ENCODE results near the gene PRIM1.
"Not testable (repeated sequence)": the region's sequence is repeated elsewhere in the genome, so short reads cannot be mapped to it uniquely, and the experiment has no call there.

Gene PRIM1

DNA sequence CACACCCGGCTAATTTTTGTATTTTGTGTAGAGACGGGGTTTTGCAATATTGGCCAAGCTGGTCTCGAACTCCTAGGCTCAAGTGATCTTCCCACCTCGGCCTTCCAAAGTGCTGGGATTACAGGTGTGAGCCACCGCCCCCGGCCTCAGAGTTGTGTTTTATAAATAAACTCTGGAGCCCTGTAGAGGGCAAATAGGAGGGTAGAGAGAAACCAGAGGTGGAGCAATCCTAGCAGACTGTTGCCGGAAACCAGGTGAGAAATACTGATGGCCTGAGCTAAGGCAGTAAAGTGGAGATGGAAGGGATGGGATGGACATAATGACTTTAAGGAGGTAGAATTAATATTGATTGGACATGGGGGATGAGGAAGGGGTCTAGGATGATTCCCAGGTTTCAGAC lies 8.3 kb upstream of the PRIM1 start:
- DNase-seq (ENCODE audit: low read depth in 2 of 2): no peak

DNA sequence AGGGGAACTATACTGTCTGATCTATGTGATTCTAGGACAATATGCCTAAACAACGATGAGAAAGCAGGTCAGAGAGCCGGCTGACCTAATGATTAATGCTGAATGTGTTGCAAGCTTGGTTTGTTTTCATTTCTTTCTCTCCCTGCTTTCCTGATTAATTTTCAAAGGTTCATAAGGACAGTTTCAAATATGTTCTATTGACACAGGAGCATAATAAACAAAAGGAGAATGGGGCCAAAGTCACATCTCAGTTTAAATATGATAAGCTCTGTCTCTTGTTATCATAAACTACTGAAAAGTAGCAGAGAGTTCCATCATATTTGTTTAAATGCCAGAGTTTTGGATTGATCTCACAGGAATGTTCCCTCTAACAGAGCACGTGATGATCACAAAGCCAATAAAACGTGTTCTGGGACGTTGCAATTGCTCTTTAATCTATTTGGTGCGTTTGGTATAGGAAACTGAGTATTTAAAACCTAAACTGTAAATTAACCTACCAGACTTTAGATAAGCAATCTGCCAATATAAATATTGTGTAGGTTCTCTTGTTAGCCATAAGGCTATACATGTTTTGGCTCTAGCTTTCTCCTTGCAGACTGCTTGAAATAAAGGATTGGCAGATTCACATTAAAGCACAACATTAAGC lies 7.3 kb upstream of the PRIM1 start:
- no peak for DNase-seq (ENCODE audit: low read depth in 2 of 2)

DNA sequence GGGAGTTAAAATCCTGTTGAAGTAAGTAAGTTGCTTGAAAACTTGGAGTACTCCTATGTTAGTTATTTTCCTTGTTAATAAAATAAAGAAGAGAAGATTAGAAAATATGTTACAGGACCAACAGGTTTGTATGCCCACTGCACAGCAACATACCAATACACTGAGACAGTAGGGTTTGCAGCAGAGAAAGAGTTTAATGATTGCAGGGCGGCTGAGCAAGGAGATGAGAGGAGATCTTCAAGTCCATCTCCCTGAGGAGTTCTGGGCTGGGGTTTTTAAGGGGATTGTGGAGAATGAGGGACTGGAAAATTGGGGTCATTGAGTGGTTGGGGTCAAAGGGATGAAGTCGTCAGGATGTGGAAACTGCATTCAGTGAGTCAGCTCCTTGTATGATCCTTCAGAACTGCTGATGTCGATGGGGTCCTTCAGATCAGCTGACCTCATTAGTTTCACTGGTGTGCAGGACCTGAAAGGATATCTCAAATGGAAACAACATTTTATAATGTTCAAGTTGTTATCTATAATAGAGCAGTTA lies 6.7 kb upstream of the PRIM1 start:
- no peak for DNase-seq (ENCODE audit: low read depth in 2 of 2)

DNA sequence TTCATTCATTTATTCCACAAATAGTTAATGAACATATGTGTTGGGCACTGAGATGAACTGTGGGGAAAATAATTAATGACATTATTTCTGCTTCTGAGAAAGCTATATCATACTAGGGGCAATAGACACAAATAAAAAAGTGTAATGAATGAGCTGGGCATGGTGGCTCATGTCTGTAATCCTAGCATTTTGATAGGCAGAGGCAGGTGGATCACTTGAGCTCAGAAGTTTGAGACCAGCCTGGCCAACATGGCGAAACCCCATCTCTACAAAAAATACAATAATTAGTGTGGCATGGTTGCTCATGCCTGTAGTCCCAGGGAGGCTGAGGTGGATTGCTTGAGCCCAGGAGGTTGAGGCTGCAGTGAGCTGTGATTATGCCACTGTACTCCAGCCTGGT lies 5.8 kb upstream of the PRIM1 start:
- DNase-seq (ENCODE audit: low read depth in 2 of 2): not testable (repeated sequence)

DNA sequence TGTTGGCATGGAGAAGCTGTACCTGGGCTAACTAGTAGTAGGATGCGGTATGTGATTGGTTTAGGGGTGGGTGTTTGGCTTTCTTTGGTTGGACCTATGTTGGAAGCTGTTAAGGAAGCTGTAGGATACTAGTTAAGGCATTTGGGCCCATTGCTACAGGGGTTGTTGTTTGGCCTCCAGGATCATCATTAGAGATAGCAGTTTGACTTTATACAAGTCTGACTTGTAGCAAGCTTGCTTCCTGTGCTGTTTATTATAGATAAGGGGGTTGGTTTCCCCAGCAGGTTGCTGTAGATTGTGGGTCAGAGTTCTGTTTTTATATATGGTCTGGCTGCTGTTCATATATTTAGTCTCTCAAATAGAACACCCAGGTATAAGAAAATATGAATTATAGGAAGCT lies 1.4 kb upstream of the PRIM1 start:
- DNase-seq (ENCODE audit: low read depth in 2 of 2): no peak

DNA sequence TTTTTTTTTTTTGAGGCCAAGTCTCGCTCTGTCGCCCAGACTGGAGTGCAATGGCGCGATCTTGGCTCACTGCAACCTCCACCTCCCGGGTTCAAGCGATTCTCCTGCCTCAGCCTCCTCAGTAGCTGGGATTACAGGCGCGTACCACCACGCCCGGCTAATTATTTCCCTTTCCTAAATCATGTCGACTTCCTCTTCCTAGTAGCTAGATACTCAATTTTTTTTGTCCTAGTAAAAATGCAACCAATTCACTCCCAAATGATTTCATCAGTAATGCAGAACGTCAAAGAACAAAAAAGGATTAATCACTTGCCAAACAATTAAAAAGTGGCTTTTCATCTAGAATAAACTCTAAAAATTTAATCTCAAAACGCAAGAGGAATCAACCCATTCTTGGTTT lies 1.5 kb downstream of the PRIM1 start:
- DNase-seq (ENCODE audit: low read depth in 2 of 2): not testable (repeated sequence)

DNA sequence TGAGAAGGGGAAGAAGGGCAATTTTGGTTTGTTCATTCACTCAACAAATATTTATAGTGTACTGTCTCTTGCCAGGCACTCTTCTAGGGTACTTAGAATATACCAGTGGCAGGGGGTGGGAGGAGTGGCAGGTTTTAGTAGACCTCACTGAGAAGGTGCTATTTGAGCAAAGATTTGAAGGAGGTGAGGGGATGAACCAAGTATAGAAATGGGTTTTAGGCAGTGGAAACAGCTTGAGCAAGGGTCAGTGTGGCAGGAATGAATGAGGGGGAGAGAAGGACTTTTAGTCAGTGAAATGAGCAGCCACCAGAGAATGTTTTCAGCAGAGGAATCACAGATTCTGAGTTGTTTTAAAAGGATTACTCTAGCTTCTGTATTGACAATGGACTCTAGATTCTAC lies 2.3 kb downstream of the PRIM1 start:
- DNase-seq (ENCODE audit: low read depth in 2 of 2): no peak

DNA sequence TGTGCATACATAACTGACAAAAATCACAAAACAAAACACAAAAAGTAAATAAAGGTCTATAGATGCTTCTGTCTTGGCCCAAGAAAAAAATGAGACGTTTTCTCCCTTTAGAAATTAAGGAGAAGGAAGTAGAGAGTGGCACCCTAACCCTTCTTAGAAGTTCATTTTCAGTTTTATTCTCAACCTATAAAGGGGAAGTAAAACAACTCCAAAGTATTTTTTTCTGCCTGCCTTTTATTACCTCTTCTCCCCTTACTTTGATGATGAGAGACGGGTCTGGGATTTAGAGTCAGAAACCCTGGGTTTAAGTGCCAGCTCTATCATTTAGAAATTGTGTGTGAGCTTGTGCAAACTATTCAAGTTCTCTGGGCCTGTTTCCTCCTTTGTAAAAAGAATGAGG lies 2.8 kb downstream of the PRIM1 start:
- no peak for DNase-seq (ENCODE audit: low read depth in 2 of 2)

DNA sequence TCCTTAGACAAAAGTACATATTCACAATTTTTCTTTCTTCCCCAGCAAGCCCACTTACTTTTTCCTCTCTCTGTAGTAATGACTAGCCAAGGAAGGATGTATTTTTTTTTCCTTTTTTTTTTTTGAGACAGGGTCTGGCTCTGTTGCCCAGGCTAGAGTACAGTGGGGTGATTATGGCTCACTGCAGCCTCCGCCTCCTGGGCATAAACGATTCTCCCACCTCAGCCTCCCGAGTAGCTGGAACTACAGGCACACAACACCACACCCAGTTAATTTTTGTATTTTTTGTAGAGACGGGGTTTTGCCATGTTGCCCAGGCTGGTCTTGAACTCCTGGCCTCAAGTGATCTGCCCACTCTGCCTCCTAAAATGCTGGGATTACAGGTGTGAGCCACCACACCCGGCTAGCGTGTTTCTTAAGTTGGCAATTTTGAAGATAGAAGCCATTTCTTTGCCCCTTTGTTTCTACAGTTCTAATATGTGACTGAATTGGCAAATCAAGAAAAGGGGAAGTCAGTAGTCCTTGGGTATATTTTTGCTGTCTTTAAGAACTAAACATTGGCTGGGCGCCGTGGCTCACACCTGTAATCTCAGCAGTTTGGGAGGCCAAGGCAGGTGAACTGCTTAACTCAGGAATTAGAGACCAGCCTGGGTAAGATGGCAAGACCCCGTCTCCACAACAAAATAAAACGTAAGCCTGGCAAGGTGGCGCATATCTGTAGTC lies 23.8 kb downstream of the PRIM1 start:
- DNase-seq (ENCODE audit: low read depth in 2 of 2): no peak

DNA sequence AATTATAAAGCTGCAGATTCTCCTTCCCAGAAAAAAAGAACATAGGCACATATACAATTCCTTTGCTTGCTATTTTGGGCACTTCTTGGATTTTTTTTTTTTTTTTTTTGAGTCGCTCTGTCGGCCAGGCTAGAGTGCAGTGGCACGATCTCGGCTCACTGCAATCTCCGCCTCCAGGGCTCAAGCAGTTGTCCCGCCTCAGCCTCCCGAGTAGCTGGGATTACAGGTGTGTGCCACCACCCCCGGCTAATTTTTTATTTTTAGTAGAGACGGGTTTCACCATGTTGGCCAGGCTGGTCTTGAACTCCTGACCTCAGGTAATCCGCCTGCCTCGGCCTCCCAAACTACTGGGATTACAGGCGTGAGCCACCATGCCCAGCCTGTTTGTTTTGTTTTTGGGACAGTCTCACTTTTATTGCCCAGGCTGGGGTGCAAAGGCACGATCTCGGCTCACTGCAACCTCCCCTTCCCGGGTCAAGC lies 25.9 kb downstream of the PRIM1 start:
- DNase-seq (ENCODE audit: low read depth in 2 of 2): not testable (repeated sequence)

DNA sequence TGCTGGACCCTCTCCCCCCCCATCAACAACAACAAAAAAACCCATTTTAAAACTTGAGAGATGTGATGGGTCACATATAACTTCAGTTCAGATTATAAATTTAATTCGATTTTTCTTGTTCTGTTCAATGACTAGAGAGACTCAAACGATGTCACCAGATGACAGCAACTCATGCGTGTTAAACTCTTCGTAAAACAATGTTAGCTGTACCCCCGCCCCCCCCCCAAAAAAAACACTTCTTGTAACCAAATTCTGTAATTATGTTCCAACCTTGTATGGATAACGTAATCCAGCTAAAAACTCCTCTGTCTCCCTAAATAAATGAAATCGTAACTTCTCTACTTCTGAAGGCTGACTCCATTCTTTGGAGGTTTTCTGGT lies 26.4 kb downstream of the PRIM1 start:
- DNase-seq (ENCODE audit: low read depth in 2 of 2): no peak

DNA sequence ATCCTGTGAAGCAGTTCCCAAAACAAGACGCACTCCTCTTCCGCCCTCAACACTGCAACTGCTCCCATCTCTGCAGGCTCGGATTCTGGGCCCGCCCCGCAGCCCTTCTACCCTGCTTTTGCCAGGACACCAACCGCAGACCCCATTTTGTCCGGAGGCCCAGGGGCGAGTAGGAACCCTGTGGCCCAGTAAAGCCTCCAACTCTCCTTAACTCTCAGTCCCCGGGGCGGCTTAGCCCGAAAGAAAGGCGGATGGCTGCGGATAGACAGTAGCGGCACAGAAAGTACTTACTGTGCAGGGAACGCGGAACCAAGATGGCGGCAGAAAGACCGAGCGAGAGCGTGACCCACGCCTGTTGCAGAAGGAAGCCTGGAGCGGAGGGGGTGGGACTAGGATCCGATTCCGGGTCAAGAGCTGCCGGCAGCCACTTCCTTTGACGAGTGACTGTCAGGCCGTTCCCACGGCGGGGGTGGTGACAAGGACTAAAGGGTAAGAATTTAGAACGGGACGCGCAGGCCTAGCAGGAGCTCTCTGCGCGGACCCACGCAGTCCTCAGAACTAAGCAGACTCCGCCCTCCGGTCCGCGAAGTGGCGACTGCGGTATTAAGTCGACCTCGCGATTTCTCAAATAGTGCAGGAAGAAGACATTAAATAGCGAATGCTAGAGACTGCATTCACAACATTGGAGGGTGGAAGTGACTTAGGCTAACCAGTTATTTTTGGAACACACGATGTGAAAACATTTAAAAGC lies 27.0 kb downstream of the PRIM1 start, which contains the start of gene NACA:
NACA (minus strand) TSS at position 328 of the 751 bp plus-strand sequence. CDS start 778 bp downstream, outside the sequence.
- peak; percentile 95 to 99 for DNase-seq (ENCODE audit: low read depth in 2 of 2)

DNA sequence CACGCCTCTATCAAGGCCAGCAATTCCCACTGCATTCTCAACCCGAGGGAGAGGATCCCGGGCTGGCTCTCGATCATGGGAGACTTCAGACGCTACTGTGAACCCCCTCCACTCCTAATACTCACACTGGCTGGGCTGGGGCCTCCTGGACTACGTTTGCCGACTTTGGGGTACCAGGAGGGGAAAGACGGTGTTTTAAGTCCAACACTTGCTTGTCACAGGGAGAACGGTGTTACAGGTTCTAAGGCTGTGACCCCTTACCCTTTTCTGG lies 27.5 kb downstream of the PRIM1 start:
- no peak for DNase-seq (ENCODE audit: low read depth in 2 of 2)

DNA sequence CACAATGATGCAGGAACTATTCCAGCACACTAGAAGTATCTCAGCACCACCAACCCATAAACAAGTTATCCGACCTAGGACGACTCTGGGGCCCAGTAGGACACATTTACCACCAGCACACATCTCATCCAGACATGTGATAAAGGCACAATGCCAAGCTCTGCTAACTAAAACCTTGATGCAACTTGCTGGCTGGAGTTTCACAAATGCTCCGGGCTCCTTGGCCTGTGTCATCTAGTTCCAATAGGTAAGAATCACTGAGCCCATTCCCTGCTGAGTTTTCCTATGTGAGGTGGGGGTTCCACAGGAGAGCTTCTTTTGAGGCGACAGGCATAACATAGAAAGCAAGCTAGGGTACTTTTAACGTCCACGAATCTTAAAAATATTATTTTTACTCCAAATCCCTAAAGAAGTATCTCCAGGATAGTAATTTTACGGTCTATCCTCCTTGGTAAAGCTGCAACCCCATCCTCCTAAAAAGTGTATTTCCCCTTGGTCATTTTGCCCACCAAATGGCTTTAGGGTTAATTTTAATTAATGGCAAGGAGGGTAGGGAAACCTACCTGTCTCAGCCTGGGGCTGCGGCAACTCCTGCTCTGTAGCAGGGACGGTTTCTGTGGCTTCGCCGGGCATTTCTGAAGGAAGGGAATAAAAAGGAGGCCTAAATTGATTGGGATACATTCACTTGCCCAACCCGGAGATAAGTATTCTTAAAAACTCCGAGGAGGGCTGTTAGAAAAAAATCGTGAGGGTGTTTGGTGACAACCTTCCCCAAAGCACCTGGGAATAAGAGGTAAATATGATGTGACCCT lies 28.0 kb downstream of the PRIM1 start:
- no peak for DNase-seq (ENCODE audit: low read depth in 2 of 2)

DNA sequence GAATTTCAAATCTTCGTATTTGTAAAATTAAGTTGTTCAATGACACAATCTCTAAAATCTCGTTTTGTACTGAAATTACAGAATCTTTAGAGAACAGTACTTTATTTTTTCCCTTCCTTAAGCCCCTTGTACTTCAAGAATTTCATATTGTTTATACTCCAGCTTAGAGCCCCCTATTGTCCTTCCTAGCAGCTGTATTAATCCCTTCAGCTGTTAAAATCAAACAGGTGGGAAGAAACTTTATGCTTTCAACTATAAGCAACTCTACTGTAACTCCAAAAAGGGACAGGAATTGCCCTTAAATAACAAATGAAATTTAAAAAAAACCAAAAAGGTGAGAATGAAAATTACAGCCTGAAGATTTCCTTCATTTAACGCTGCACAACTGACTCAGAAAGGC lies 28.8 kb downstream of the PRIM1 start:
- DNase-seq (ENCODE audit: low read depth in 2 of 2): no peak

DNA sequence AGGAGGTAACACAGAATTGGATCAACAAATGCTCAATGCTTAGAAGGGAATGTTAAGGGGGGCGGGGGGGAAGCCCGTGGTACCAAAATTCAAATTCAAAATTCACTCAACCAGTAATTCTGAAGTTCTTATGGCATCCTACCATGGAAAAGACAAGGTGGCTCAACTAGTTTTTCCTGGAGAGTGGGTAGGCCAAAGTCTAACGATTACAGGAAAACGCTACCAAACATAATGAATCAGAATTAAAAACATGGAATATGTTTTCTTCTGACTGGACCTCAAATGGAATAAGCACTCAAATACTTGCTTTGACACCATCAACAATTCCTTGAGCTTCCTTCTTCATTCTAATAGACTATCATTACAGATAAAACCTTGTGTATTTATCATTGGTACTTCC lies 29.3 kb downstream of the PRIM1 start:
- no peak for DNase-seq (ENCODE audit: low read depth in 2 of 2)

DNA sequence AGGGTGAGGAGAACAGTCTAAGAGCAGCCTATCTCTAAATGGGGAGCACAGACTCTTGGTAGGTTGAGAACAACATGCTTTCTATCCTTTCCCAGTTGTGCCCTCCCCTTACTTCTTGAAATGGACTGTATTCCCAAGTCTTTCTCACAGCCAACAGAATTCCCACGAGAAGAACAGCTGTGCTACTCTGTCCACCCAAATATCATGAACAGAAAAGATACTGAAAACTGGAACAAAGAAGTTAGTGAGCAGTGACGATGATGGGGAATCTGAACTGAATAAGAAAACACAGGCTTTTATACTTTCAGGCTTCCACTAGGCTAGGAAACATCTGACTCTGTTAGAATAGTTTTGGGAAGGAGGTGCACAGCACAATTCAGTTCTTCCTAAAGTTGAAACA lies 30.4 kb downstream of the PRIM1 start:
- no peak for DNase-seq (ENCODE audit: low read depth in 2 of 2)

DNA sequence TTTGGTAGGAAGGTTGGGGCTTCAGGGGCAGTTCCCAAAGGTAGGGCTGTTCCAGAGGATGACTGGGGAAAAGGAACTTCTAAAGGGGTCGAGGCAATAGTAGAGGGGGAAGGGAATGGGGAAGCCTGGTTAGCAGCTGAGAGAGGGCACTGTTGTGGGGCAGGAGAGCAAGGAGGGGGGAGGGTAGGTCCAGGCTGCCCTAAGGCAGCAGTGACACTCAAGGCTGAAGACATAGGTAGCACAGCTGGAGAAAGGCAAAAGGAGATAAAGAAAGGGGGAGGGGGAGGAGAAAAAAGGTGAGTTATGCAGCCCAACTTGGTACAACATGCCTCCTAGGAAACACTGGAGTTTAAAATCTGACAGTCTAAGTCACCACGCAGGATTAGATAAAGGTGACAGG lies 30.9 kb downstream of the PRIM1 start:
- DNase-seq (ENCODE audit: low read depth in 2 of 2): no peak

DNA sequence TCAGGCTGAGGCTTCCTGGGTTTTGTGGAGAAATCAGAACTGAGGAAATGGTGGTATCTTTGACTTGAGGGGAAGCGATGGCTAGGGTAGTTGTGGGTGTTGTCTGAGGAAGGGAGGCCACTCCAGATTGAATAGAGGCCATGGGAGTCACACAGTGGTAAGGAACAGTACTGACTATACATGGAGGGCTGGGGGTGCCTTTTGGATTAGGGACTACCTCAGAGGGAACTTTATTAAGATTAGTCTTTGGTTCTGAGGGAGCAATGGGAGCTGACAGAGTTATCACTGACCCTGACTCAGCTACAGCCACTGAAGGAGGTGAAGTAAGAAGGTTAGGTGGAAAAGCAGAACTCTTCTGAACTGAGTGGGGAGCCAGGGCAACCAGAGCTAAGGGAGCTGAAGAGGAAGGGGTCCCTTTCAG lies 31.4 kb downstream of the PRIM1 start:
- DNase-seq (ENCODE audit: low read depth in 2 of 2): no peak

DNA sequence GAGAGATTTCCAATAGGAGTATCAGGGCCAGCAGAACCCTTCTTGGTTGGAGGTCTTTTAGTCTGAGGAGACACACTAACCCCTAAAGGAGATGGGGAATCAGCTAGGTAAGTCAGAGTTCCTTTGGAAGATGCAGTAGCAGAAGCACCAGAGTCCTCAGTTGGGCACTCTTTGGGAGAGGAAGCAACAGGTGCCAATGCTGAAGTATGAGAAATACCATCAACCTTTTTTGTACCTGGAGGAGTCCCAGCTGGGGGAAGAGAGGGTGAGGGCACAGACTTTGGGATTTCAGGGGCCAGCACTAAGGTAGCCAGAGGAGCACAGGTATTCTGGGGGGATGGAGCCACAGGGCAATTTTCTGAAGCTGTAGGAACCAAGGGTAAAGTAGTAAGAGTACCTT lies 33.1 kb downstream of the PRIM1 start:
- DNase-seq (ENCODE audit: low read depth in 2 of 2): no peak

DNA sequence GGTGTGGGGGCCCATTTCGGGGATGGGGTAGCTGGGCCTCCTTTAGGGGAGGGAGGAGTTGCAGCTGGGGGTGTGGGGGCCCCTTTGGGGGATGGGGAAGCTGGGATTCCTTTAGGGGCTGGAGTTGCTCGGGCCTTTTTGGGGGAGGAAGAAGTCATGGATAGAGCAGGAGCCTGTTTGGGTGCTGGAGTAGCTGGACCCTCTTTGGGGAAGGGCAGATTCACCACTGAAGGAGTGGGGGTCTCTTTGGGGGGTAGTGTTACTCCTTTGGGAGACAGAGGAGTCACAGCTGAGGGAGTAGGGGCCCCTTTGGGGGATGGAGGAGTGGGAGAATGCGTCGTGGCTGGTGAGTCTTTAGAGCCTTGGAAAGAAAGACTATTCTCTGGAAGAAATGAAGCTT lies 33.5 kb downstream of the PRIM1 start:
- DNase-seq (ENCODE audit: low read depth in 2 of 2): no peak

DNA sequence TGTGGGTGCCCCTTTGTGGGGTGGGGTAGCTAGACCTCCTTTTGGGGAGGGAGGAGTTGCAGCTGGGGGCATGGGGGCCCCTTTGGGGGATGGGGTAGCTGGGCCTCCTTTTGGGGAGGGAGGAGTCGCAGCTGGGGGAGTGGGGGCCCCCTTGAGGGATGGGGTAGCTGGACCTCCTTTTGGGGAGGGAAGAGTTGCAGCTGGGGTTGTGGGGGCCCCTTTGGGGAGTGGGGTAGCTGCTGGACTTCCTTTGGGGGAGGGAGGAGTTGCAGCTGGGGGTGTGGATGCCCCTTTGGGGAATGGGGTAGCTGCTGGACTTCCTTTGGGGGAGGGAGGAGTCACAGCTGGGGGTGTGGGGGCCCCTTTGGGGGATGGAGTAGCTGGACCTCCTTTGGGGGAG lies 34.0 kb downstream of the PRIM1 start:
- no peak for DNase-seq (ENCODE audit: low read depth in 2 of 2)

All from stimulated activated CD8-positive, alpha-beta memory T cell treated with anti-CD3 and anti-CD28 coated beads, Interleukin-15, amount 100 ng/mL, for 4 hours (primary cell).